ENCODE data around the gene SHISA6. TPM values are rescaled to one million over a fixed set of nuclear protein-coding genes. Genes with fewer than 3 reads are reported as not detected.

The SHISA6 gene
- polyA plus RNA-seq, 1 of the 3 experiments (the other 2 are of a cell fraction) = not detected

DNA sequence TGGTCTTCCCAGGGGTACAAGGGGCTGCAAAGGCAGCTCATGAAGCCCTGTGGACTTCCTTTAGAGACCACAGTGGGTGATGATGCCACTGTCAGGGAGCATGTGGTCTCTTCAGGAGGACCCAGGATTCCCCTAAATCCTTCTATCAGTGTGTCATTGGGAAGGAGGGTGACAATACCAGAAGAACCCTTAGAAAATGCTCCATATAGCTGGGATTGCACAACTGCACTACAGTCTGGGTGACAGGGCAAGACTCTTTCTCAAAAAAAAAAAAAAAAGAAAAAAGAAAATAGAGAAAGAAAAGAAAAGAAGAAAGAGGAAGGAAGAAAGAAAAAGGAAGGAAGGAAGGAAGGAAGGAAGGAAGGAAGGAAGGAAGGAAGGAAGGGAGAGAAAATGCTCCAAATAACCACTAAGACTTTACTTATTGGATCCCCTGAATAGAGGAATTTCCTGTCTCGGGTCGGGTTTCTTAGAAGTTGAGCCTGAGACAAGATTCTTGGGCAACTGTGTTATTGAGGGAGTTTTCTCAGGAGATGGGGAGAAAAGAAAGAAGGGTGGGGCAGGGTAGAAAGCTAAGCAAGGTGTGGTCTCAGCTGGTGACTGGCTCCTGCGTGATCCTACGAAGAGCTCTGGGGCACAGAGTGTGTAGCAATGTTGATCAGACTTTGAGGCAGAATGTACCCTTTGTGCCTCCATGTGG is 274.1 kb downstream of the SHISA6 start:
- H4K20me1 ChIP-seq (ENCODE audit: insufficient read depth) = no peaks in the 10 kb centered on the region
- peaks cover 4 to 17% of the 10 kb centered on the region in 2 experiments; a peak in 2 of 4 replicates for H3K4me1 ChIP-seq (ENCODE audit: control insufficient read depth in 1 of 2, insufficient read depth in 2 of 2, low read depth in 1 of 2, low read length in 1 of 2)
- no peak overlapping the region for H3K27ac ChIP-seq (ENCODE audit: low read depth in 2 of 2, low read length in 1 of 2)
- ChIA-PET CTCF (no interaction called here), POLR2A (no interaction called here)
- WGBS (ENCODE audit: low lambda C conversion rate) = 33% methylated on average over 4 of the region's 4 CpGs
- no peaks in the 10 kb centered on the region for H3K27me3 ChIP-seq (ENCODE audit: insufficient read depth)
- H3F3A ChIP-seq (replicated peaks; ENCODE audit: insufficient read depth) = no peaks in the 10 kb centered on the region
- H2AFZ ChIP-seq (ENCODE audit: low read depth) = no peak overlapping the region
- no peak overlapping the region for H3K4me2 ChIP-seq
- no peak overlapping the region for H3K4me3 ChIP-seq (ENCODE audit: low read depth in 2 of 2, low read length in 1 of 2)
- H3K9ac ChIP-seq = no peak overlapping the region
- no peaks in the 10 kb centered on the region for H3K79me2 ChIP-seq (ENCODE audit: insufficient read depth)
- no peaks in the 10 kb centered on the region for H3K9me2 ChIP-seq
- H3K9me3 ChIP-seq = no peaks in the 10 kb centered on the region
- DNase-seq = no peak
- TF ChIP-seq EZH2phosphoT487 (IDR thresholded peaks at IDR 0.05; ENCODE audit: borderline replicate concordance, low read depth) (no peak), RCOR1 (IDR thresholded peaks at IDR 0.05; ENCODE audit: low read length) (no peak), YY1 (IDR thresholded peaks at IDR 0.05; ENCODE audit: low read depth) (no peak), FOXJ3 (CRISPR knock-in tag; IDR thresholded peaks at IDR 0.05) (no peak), EP300 (IDR thresholded peaks at IDR 0.05; ENCODE audit: borderline replicate concordance in 1 of 2, low read depth in 1 of 2, low read length in 1 of 2) (no peak), NFIC (IDR thresholded peaks at IDR 0.05; ENCODE audit: borderline replicate concordance) (no peak), MXI1 (IDR thresholded peaks at IDR 0.05; ENCODE audit: low read depth, low read length) (no peak), SMC3 (IDR thresholded peaks at IDR 0.05; ENCODE audit: low read depth, low read length) (no peak)
- TF ChIP-seq, protein P1, sequence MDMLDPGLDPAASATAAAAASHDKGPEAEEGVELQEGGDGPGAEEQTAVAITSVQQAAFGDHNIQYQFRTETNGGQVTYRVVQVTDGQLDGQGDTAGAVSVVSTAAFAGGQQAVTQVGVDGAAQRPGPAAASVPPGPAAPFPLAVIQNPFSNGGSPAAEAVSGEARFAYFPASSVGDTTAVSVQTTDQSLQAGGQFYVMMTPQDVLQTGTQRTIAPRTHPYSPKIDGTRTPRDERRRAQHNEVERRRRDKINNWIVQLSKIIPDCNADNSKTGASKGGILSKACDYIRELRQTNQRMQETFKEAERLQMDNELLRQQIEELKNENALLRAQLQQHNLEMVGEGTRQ (IDR thresholded peaks at IDR 0.05; ENCODE audit: borderline replicate concordance, low read depth, low read length) = no peak
- TF ChIP-seq, protein P2, sequence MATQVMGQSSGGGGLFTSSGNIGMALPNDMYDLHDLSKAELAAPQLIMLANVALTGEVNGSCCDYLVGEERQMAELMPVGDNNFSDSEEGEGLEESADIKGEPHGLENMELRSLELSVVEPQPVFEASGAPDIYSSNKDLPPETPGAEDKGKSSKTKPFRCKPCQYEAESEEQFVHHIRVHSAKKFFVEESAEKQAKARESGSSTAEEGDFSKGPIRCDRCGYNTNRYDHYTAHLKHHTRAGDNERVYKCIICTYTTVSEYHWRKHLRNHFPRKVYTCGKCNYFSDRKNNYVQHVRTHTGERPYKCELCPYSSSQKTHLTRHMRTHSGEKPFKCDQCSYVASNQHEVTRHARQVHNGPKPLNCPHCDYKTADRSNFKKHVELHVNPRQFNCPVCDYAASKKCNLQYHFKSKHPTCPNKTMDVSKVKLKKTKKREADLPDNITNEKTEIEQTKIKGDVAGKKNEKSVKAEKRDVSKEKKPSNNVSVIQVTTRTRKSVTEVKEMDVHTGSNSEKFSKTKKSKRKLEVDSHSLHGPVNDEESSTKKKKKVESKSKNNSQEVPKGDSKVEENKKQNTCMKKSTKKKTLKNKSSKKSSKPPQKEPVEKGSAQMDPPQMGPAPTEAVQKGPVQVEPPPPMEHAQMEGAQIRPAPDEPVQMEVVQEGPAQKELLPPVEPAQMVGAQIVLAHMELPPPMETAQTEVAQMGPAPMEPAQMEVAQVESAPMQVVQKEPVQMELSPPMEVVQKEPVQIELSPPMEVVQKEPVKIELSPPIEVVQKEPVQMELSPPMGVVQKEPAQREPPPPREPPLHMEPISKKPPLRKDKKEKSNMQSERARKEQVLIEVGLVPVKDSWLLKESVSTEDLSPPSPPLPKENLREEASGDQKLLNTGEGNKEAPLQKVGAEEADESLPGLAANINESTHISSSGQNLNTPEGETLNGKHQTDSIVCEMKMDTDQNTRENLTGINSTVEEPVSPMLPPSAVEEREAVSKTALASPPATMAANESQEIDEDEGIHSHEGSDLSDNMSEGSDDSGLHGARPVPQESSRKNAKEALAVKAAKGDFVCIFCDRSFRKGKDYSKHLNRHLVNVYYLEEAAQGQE (IDR thresholded peaks at IDR 0.05; ENCODE audit: low read depth, low read length) = no peak
- TF ChIP-seq, protein P3, sequence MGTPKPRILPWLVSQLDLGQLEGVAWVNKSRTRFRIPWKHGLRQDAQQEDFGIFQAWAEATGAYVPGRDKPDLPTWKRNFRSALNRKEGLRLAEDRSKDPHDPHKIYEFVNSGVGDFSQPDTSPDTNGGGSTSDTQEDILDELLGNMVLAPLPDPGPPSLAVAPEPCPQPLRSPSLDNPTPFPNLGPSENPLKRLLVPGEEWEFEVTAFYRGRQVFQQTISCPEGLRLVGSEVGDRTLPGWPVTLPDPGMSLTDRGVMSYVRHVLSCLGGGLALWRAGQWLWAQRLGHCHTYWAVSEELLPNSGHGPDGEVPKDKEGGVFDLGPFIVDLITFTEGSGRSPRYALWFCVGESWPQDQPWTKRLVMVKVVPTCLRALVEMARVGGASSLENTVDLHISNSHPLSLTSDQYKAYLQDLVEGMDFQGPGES (IDR thresholded peaks at IDR 0.05; ENCODE audit: low read depth, low read length) = no peak
- H3K36me3 ChIP-seq (replicated peaks in 1 of 2; ENCODE audit: control insufficient read depth in 1 of 2, insufficient read depth in 2 of 2, low read length in 1 of 2) = no peaks in the 10 kb centered on the region

Data from SK-N-SH (cell line).